ENCODE measurements around the gene NEDD4.

NEDD4 gene

GRCh38 chr15:55778932-55779331 is 214.5 kb downstream of the NEDD4 start:
- DNase-seq (ENCODE audit: low spot score), result no peak

Measured in germinal center (tissue), 1 donor.